Mesodermal cell (in vitro differentiated cells): ENCODE data around the gene ARHGAP18.

Source experiments
- H3K27ac ChIP-seq: 2 replicates; pipeline ENCODE4 v1.7.0; 2013; ENCODE audit warnings: mild to moderate bottlenecking, low read depth, low read length, moderate library complexity; ENCODE audit not compliant: severe bottlenecking
- H3K36me3 ChIP-seq: 2 replicates; pipeline ENCODE4 v1.7.1; 2013; ENCODE audit warnings: mild to moderate bottlenecking, low read length, moderate library complexity; ENCODE audit not compliant: control insufficient read depth, insufficient read depth
- H3K4me1 ChIP-seq: one replicate; pipeline ENCODE4 v1.7.1; 2013; ENCODE audit warnings: mild to moderate bottlenecking, low read length; ENCODE audit not compliant: insufficient read depth, control insufficient read depth, poor library complexity, severe bottlenecking
- H3K4me3 ChIP-seq: 2 replicates; pipeline ENCODE4 v1.7.0; 2013; ENCODE audit warnings: low read length, control low read depth, mild to moderate bottlenecking; ENCODE audit not compliant: insufficient read depth, poor library complexity, severe bottlenecking; ENCODE audit errors: extremely low read depth
- H3K9me3 ChIP-seq: 2 replicates; pipeline ENCODE4 v1.7.1; 2013; ENCODE audit warnings: mild to moderate bottlenecking, low read length, moderate library complexity; ENCODE audit not compliant: control insufficient read depth
- WGBS, 2 experiments: methylation state at CpG; one replicate each; pipeline ENCODE4 v1.1.5; 2013; ENCODE audit warnings: missing lambda C conversion rate in 2 of 2; ENCODE audit not compliant: insufficient coverage in 2 of 2; 5-methylcytosine and 5-hydroxymethylcytosine counted together

ARHGAP18 gene

GRCh38 chr6:129705212-129705611 lies 4.8 kb downstream of the ARHGAP18 start:
- H3K4me3 ChIP-seq: no peak overlapping the region
- peaks cover 9% of the 10 kb centered on the region for H3K4me1 ChIP-seq
- no peaks in the 10 kb centered on the region for H3K9me3 ChIP-seq
- H3K36me3 ChIP-seq: no peaks in the 10 kb centered on the region
- no peak overlapping the region for H3K27ac ChIP-seq

- Histone ChIP-seq H3K4me1 (peaks cover 9% of the 10 kb centered on the region), H3K27ac (no peak overlapping the region), H3K36me3 (no peaks in the 10 kb centered on the region), H3K4me3 (no peak overlapping the region), H3K9me3 (no peaks in the 10 kb centered on the region)
Observed at GRCh38 chr6:129704708-129705107, 5.3 kb downstream of the ARHGAP18 start.

- H3K4me3 ChIP-seq: no peak overlapping the region
- H3K4me1 ChIP-seq: no peaks in the 10 kb centered on the region
- WGBS, 2 experiments: 94 to 100% methylated on average over 1 to 2 of the region's 4 CpGs
- H3K9me3 ChIP-seq: no peaks in the 10 kb centered on the region
- no peak overlapping the region for H3K27ac ChIP-seq
- H3K36me3 ChIP-seq: no peaks in the 10 kb centered on the region
Observed at GRCh38 chr6:129701721-129702455, 8.1 kb downstream of the ARHGAP18 start.

- Histone ChIP-seq H3K27ac (no peak overlapping the region), H3K9me3 (no peaks in the 10 kb centered on the region), H3K36me3 (no peaks in the 10 kb centered on the region), H3K4me1 (peaks cover 3% of the 10 kb centered on the region), H3K4me3 (no peak overlapping the region)
- 100% methylated on average over 1 of the region's 2 CpGs for WGBS, 2 experiments
Observed at GRCh38 chr6:129700666-129701065, 9.3 kb downstream of the ARHGAP18 start.

- Histone ChIP-seq H3K4me3 (no peak overlapping the region), H3K4me1 (peaks cover 7% of the 10 kb centered on the region), H3K27ac (no peak overlapping the region), H3K36me3 (no peaks in the 10 kb centered on the region), H3K9me3 (no peaks in the 10 kb centered on the region)
- WGBS, 2 experiments: no CpG with 5 or more reads among the region's 2 CpGs
Observed at GRCh38 chr6:129699659-129700058, 10.3 kb downstream of the ARHGAP18 start.

- Histone ChIP-seq H3K4me3 (no peak overlapping the region), H3K27ac (no peak overlapping the region)
- WGBS, 2 experiments: 90 to 92% methylated on average over 5 to 8 of the region's 9 CpGs
Observed at GRCh38 chr6:129698430-129698829, 11.5 kb downstream of the ARHGAP18 start.

GRCh38 chr6:129697788-129698187 lies 12.2 kb downstream of the ARHGAP18 start:
- H3K4me1 ChIP-seq: peaks cover 7% of the 10 kb centered on the region
- 100% methylated on average over 2 of the region's 2 CpGs; no CpG with 5 or more reads in 1 of the 2 experiments for WGBS, 2 experiments

More at GRCh38 chr6:129698430-129698829, 11.5 kb downstream of the ARHGAP18 start:
- Histone ChIP-seq H3K36me3 (no peaks in the 10 kb centered on the region), H3K4me1 (peaks cover 7% of the 10 kb centered on the region), H3K9me3 (no peaks in the 10 kb centered on the region)

GRCh38 chr6:129696843-129697242 lies 13.1 kb downstream of the ARHGAP18 start:
- Histone ChIP-seq H3K36me3 (no peaks in the 10 kb centered on the region), H3K9me3 (no peaks in the 10 kb centered on the region), H3K4me1 (peaks cover 7% of the 10 kb centered on the region), H3K27ac (no peak overlapping the region), H3K4me3 (no peak overlapping the region)
- 81 to 97% methylated on average over 3 of the region's 3 CpGs for WGBS, 2 experiments

More at GRCh38 chr6:129697788-129698187, 12.2 kb downstream of the ARHGAP18 start:
- Histone ChIP-seq H3K27ac (no peak overlapping the region), H3K9me3 (no peaks in the 10 kb centered on the region), H3K4me3 (no peak overlapping the region), H3K36me3 (no peaks in the 10 kb centered on the region)

- peaks cover 7% of the 10 kb centered on the region for H3K4me1 ChIP-seq
- H3K4me3 ChIP-seq: no peak overlapping the region
- no peaks in the 10 kb centered on the region for H3K36me3 ChIP-seq
- H3K27ac ChIP-seq: no peak overlapping the region
- no CpG with 5 or more reads among the region's 1 CpG for WGBS, 2 experiments
- H3K9me3 ChIP-seq: no peaks in the 10 kb centered on the region
Observed at GRCh38 chr6:129696028-129696418, 14.0 kb downstream of the ARHGAP18 start.

GRCh38 chr6:129695373-129696027 lies 14.5 kb downstream of the ARHGAP18 start:
- Histone ChIP-seq H3K9me3 (no peaks in the 10 kb centered on the region), H3K4me1 (peaks cover 7% of the 10 kb centered on the region), H3K27ac (no peak overlapping the region), H3K4me3 (no peak overlapping the region), H3K36me3 (no peaks in the 10 kb centered on the region)
- WGBS, 2 experiments: no CpG with 5 or more reads among the region's 3 CpGs

GRCh38 chr6:129694036-129694435 lies 15.9 kb downstream of the ARHGAP18 start:
- Histone ChIP-seq H3K27ac (no peak overlapping the region), H3K9me3 (no peaks in the 10 kb centered on the region), H3K4me1 (peaks cover 7% of the 10 kb centered on the region), H3K36me3 (no peaks in the 10 kb centered on the region), H3K4me3 (no peak overlapping the region)
- WGBS, 2 experiments: 100% methylated on average over 1 of the region's 2 CpGs
